Measurements from ENCODE around the gene CTSO.

DNA sequence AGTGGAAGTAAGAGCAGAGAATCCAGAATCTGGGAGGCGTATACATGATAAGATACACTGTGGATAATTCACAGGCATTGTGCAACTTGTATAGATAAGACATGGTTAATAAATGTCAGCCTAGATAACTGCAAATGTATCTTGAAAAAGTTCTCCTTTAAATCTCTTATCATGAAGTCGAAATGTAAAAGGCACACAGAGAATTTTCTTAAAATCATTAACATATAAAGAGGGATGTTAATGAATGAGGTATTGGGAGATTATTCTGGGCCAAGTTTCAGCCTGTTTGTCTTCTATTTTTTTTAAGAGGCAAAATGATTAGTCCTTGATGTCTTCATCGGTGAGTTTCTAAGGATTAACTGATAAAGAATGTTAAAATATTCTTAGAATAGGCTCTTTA, 49.3 kb downstream of the CTSO start:
- TF ChIP-seq POLR2AphosphoS5 (IDR thresholded peaks at IDR 0.05; ENCODE audit: low read depth, low read length): no peak
- no peak for TF ChIP-seq POLR2A (IDR thresholded peaks at IDR 0.05; ENCODE audit: low read depth, low read length)
- TF ChIP-seq TAF1 (IDR thresholded peaks at IDR 0.05; ENCODE audit: borderline replicate concordance, low read depth, low read length): no peak
